Mesothelial cell of epicardium (in vitro differentiated cells): ENCODE results near the gene ACBD4. TPM values are rescaled to one million over a fixed set of nuclear protein-coding genes. Genes with fewer than 3 reads are reported as not detected.

Source experiments
- DNase-seq, 2 experiments: peaks; one replicate each; pipeline ENCODE4 v3.0.0; 2021; ENCODE audit warnings: low spot score in 2 of 2; ENCODE audit not compliant: unreplicated experiment in 2 of 2
- H3K27ac Mint-ChIP-seq: 2 replicates; pipeline ENCODE4 v1.8.0; 2021; ENCODE audit warnings: mixed read lengths
- H3K27me3 Mint-ChIP-seq: 2 replicates; pipeline ENCODE4 v1.8.0; 2021; ENCODE audit warnings: low read depth, mixed read lengths
- H3K36me3 Mint-ChIP-seq: 2 replicates; pipeline ENCODE4 v1.8.0; 2021; ENCODE audit warnings: mixed read lengths
- H3K4me1 Mint-ChIP-seq: 2 replicates; pipeline ENCODE4 v1.8.0; 2021; ENCODE audit warnings: mixed read lengths
- H3K4me3 Mint-ChIP-seq: 2 replicates; pipeline ENCODE4 v1.8.0; 2021; ENCODE audit warnings: mild to moderate bottlenecking, moderate library complexity, mixed read lengths
- H3K9me3 Mint-ChIP-seq: 2 replicates; pipeline ENCODE4 v1.8.0; 2021; ENCODE audit warnings: mixed read lengths
- total RNA-seq: library from RNA; stranded (reverse); gene quantifications from 3 replicates; pipeline ENCODE4 v1.2.1, GENCODE V29; 2021
- TF ChIP-seq, protein P1 (sequence below): fragments of 200-600 bp; sonication (generic); IDR thresholded peaks from one replicate; pipeline ENCODE4 v1.5.0; 2021; ENCODE audit warnings: antibody characterized with exemption; ENCODE audit not compliant: unreplicated experiment

The ACBD4 gene
- total RNA-seq, 1 donor from 2014 or later, result 17.4 TPM

DNA sequence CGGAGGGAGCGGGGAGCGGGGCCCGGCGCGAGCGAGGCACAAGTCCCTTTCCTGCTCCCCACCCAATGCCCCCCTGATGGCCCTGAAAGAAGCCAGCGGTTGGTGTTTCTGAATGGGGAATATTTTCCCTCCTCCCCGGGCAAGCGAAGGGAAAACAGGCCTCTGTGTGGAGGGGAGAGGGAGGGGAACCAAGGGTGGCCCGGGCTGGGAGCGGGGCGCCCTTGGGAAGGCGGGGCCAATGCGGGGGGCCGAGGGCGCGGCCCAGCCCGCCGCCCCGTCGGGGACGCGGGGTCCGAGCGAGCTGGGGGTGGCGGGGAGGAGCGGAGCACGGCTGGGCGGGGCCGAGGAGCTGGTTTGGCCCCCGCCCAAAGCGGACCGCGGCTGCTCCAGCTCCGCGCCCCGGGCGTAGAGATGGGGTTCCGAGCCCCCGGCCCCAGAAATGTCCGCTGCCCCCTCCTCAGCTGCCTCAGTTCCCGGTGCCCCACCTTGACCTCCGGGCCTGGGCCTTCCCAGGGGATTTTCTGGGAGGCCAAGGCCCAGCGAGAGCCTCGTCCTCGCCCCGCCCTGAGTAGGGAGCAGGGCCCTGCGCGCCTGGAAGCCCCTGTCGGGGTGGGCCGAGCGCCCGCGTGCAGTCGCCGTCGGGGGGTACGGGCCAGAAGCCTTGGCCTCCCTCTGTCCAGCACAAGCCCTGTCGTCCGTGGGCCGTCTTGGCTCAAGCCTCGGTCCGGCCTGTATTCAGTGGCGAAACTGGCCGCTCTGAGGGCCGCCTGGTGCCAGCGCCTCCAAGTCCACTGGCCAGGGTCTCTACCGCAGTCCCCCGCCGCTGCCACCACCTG lies 8.9 kb downstream of the ACBD4 start:
- peak overlapping the region; percentile 68 for H3K4me3 Mint-ChIP-seq
- peaks cover 3% of the 10 kb centered on the region for H3K36me3 Mint-ChIP-seq
- TF ChIP-seq, protein P1, sequence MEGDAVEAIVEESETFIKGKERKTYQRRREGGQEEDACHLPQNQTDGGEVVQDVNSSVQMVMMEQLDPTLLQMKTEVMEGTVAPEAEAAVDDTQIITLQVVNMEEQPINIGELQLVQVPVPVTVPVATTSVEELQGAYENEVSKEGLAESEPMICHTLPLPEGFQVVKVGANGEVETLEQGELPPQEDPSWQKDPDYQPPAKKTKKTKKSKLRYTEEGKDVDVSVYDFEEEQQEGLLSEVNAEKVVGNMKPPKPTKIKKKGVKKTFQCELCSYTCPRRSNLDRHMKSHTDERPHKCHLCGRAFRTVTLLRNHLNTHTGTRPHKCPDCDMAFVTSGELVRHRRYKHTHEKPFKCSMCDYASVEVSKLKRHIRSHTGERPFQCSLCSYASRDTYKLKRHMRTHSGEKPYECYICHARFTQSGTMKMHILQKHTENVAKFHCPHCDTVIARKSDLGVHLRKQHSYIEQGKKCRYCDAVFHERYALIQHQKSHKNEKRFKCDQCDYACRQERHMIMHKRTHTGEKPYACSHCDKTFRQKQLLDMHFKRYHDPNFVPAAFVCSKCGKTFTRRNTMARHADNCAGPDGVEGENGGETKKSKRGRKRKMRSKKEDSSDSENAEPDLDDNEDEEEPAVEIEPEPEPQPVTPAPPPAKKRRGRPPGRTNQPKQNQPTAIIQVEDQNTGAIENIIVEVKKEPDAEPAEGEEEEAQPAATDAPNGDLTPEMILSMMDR, result no peak
- peaks cover 25% of the 10 kb centered on the region for H3K4me1 Mint-ChIP-seq
- H3K9me3 Mint-ChIP-seq, result no peaks in the 10 kb centered on the region
- DNase-seq, result no peak
- H3K27me3 Mint-ChIP-seq, result no peaks in the 10 kb centered on the region
- peak overlapping the region; percentile 94 for H3K27ac Mint-ChIP-seq

DNA sequence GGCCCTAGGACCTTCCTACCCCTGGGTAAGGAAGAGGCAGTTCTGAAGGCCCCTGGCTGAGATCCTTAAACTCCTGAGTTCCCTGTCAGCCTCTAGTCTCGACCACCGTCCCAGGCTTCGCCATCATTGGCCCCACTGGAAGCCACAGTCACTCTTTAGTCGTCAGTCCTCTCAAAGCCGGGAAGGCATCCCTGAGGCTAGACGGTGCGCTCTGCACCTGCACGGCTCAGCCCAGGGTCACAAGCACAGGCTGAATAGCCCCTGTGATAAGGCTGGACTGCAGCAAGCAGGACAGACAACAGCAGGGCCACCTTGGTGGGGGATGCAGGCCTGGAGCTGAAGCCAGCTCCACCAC lies 9.5 kb downstream of the ACBD4 start:
- TF ChIP-seq, protein P1, result no peak
- Mint-ChIP-seq H3K36me3 (peaks cover 3% of the 10 kb centered on the region), H3K27ac (peak overlapping the region; percentile 59), H3K4me3 (peak overlapping the region; percentile 49), H3K27me3 (no peaks in the 10 kb centered on the region), H3K4me1 (peaks cover 28% of the 10 kb centered on the region), H3K9me3 (no peaks in the 10 kb centered on the region)
- no peak for DNase-seq

DNA sequence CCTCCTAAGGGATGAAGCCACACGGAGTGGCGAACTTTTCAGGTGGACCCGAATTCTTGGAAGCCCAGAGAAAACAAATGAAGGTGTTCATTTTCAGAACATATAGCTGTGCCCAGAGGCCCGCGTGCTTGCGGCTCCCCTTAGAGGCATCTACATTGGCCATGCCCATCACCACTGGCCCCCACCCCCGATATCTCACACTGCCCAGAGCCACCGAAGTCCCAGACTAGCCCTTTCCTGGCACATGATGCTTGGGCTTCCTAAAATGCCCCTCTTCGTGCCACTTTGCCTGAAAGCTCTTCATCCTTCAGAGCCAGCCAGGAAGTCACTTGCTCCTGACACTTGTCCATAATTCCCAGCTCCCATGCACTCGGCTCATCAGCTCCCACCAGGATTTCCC lies 10.7 kb downstream of the ACBD4 start:
- H3K27ac Mint-ChIP-seq, result peak overlapping the region; percentile 100
- H3K36me3 Mint-ChIP-seq, result peaks cover under 1% of the 10 kb centered on the region
- DNase-seq, result no peak
- TF ChIP-seq, protein P1, result no peak
- peaks cover 35% of the 10 kb centered on the region for H3K4me1 Mint-ChIP-seq
- H3K9me3 Mint-ChIP-seq, result no peaks in the 10 kb centered on the region
- H3K27me3 Mint-ChIP-seq, result no peaks in the 10 kb centered on the region
- peak overlapping the region; percentile 98 for H3K4me3 Mint-ChIP-seq

DNA sequence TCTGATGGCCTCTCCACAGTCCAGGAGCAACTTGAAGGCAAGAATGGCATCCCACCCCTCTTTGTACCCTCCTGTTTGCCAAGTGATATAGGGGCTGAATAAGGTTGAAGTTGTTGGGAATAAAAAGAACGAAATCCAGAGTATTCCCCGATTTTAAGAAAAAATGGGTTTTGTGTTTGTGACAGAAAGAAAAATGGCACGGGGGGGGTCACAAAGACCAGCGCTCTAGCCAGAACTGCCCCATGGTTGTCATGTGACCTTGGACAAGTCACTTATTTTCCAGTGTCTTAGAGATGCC lies 11.1 kb downstream of the ACBD4 start:
- Mint-ChIP-seq H3K4me3 (peak overlapping the region; percentile 98), H3K36me3 (no peaks in the 10 kb centered on the region), H3K4me1 (peaks cover 38% of the 10 kb centered on the region), H3K27me3 (no peaks in the 10 kb centered on the region), H3K9me3 (no peaks in the 10 kb centered on the region), H3K27ac (peak overlapping the region; percentile 100)
- TF ChIP-seq, protein P1, result no peak
- DNase-seq, result no peak

DNA sequence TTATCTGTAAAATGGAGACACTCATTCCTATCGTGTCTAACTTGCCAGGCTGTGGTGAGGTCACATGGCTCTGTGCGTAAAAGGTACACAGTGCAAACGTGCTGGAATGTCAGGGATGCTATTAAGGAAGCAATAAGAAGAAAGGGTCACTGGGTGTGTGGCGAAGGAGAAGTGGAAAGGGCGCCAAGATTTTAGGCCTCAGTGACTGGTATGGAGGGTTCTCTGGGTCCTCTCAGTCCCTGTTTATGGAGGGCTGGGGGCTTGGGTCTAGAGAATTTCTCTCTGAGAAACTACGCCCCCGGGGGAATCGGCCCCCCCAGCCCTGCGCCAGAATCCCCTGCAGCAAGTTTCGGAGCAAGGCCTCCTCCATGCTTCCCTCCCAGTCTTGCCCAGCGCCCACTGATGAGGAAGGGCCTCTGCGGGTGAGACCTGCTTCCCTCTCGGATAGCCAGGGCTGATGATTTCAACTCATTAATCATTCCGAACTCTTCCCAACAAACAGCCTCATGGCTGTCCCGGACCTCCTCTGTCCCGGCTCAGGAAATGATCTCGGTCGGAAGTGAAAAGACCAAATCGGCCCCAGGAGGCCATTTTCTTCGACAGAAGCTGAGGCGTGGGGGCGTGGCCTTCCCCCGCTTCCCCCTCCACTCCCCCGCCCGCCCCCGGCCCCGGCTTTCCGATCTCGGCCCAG lies 11.5 kb downstream of the ACBD4 start:
- H3K27ac Mint-ChIP-seq, result peak overlapping the region; percentile 100
- peaks cover 42% of the 10 kb centered on the region for H3K4me1 Mint-ChIP-seq
- TF ChIP-seq, protein P1, result no peak
- no peak for DNase-seq
- H3K27me3 Mint-ChIP-seq, result no peaks in the 10 kb centered on the region
- H3K9me3 Mint-ChIP-seq, result no peaks in the 10 kb centered on the region
- no peaks in the 10 kb centered on the region for H3K36me3 Mint-ChIP-seq
- H3K4me3 Mint-ChIP-seq, result peak overlapping the region; percentile 98
